Transverse colon (tissue), 4 donors: ENCODE measurements around the gene BASP1. TPM values are rescaled to one million over a fixed set of nuclear protein-coding genes. Genes with fewer than 3 reads are reported as not detected.

ENCODE experiments used
- DNase-seq: peaks from one replicate; pipeline ENCODE4 v3.0.0-alpha.2; 2019
- H3K27ac ChIP-seq, 4 donors: fragments of 200-600 bp; sonication (generic); 2 replicates each; pipeline ENCODE4 v1.5.1; 2016 to 2018; ENCODE audit warnings: inconsistent platforms in 4 of 4
- H3K27me3 ChIP-seq: fragments of 200-600 bp; sonication (generic); 2 replicates; pipeline ENCODE4 v1.5.1; 2017; ENCODE audit warnings: inconsistent platforms
- H3K36me3 ChIP-seq, 4 donors: fragments of 200-600 bp; sonication (generic); 2 replicates each; pipeline ENCODE4 v1.5.1; 2017 to 2019; ENCODE audit warnings: inconsistent platforms in 4 of 4
- H3K4me1 ChIP-seq, 4 donors: fragments of 200-600 bp; sonication (generic); 2 replicates each; pipeline ENCODE4 v1.5.1; 2017 to 2020; ENCODE audit warnings: inconsistent platforms in 4 of 4
- H3K4me3 ChIP-seq, 4 donors: fragments of 200-600 bp; sonication (generic); 1 replicate in 1 of 4; 2 replicates in 3 of 4; pipeline versions ENCODE4 v1.5.1 to v1.6.1; 2017 to 2019; ENCODE audit warnings: inconsistent platforms in 4 of 4
- H3K9me3 ChIP-seq, 2 donors: fragments of 200-600 bp; sonication (generic); 2 replicates each; pipeline ENCODE4 v1.5.1; 2017 to 2019; ENCODE audit warnings: inconsistent platforms in 2 of 2
- CTCF ChIP-seq, 5 experiments: fragments of 200-600 bp in 3 of 5; fragments of 450-650 bp in 2 of 5; sonication (generic) in 3 of 5; IDR thresholded peaks; 1 replicate in 2 of 5; 2 replicates in 3 of 5; pipeline ENCODE4 v1.5.1; 2016 to 2017; ENCODE audit warnings: antibody characterized with exemption in 5 of 5, inconsistent platforms in 3 of 5, mild to moderate bottlenecking in 2 of 5, moderate library complexity in 1 of 5
- EP300 ChIP-seq: sonication (generic); formaldehyde crosslinking; IDR thresholded peaks from one replicate; pipeline ENCODE4 v1.6.1; 2017; ENCODE audit warnings: antibody characterized with exemption, low read depth
- POLR2A ChIP-seq: fragments of 450-650 bp; IDR thresholded peaks from one replicate; pipeline ENCODE4 v1.6.1; 2016; ENCODE audit warnings: antibody characterized with exemption, mild to moderate bottlenecking, moderate library complexity
- POLR2AphosphoS5 ChIP-seq, 3 donors: sonication (generic); formaldehyde crosslinking; IDR thresholded peaks; one replicate each; pipeline ENCODE4 v1.6.1; 2016; ENCODE audit warnings: antibody characterized with exemption in 3 of 3
- WGBS, 2 donors: methylation state at CpG; one replicate each; pipeline ENCODE4 v1.1.5; 2018; ENCODE audit warnings: low coverage in 1 of 2; 5-methylcytosine and 5-hydroxymethylcytosine counted together
- in situ Hi-C, 4 donors: fragments of 200-750 bp; cut with MboI; loops; one replicate each; pipeline versions ENCODE4 v1.15.0 to v1.15.1; 2017; ENCODE audit warnings: low sequenced_read_pairs in 3 of 4, low pct_ligation_motif_present in 1 of 4, low pct_unique_long_range_greater_than_20kb in 1 of 4
- intact Hi-C: fragments of 100-400 bp; cut with DNase I; formaldehyde crosslinking; loops from one replicate; pipeline ENCODE4 v1.15.1; 2023; ENCODE audit warnings: low total_unique reads
- total RNA-seq, 4 donors: library from RNA; depleted of rRNA; stranded (reverse); fragments of >200 nt; gene quantifications; one replicate each; pipeline ENCODE4 v1.1.0, GENCODE V29; 2016

BASP1 gene
- total RNA-seq, 4 donors from 2014 or later: 1.5 to 36.4 (median 9.2) TPM

GRCh38 chr5:17252543-17252942 lies 35.1 kb downstream of the BASP1 start:
- H3K36me3 ChIP-seq: no peaks in the 10 kb centered on the region
- no peak for DNase-seq
- H3K4me1 ChIP-seq: peaks cover 0 to 14% (median 4%) of the 10 kb centered on the region in 4 donors
- H3K27me3 ChIP-seq: no peaks in the 10 kb centered on the region
- H3K9me3 ChIP-seq: no peaks in the 10 kb centered on the region
- H3K27ac ChIP-seq: no peak overlapping the region
- no peak overlapping the region for H3K4me3 ChIP-seq
- TF ChIP-seq POLR2A (no peak), CTCF (IDR thresholded peaks at IDR 0.05) (no peak), EP300 (no peak), POLR2AphosphoS5 (IDR thresholded peaks at IDR 0.05) (no peak)
- intact Hi-C loops (no loop called here), in situ Hi-C loops (no loop called here)
- 88 to 100% methylated on average over 1 of the region's 1 CpG for WGBS, 2 donors

- no peak overlapping the region for H3K4me3 ChIP-seq
- DNase-seq: no peak
- intact Hi-C loops (no loop called here), in situ Hi-C loops (no loop called here)
- no peak for TF ChIP-seq EP300
- TF ChIP-seq POLR2AphosphoS5 (IDR thresholded peaks at IDR 0.05): no peak
- TF ChIP-seq CTCF (IDR thresholded peaks at IDR 0.05): no peak
- TF ChIP-seq POLR2A: no peak
- H3K9me3 ChIP-seq: no peaks in the 10 kb centered on the region
- no peak overlapping the region for H3K27ac ChIP-seq
- WGBS, 2 donors: 58 to 62% methylated on average over 2 to 6 of the region's 6 CpGs
- no peaks in the 10 kb centered on the region for H3K27me3 ChIP-seq
- H3K36me3 ChIP-seq: no peaks in the 10 kb centered on the region
- H3K4me1 ChIP-seq: peaks cover 0 to 28% (median 9%) of the 10 kb centered on the region in 4 donors
Measured at GRCh38 chr5:17255471-17256021, 38.1 kb downstream of the BASP1 start.

- H3K27me3 ChIP-seq: no peaks in the 10 kb centered on the region
- intact Hi-C loops (no loop called here), in situ Hi-C loops (no loop called here)
- no peak for TF ChIP-seq POLR2A
- TF ChIP-seq POLR2AphosphoS5 (IDR thresholded peaks at IDR 0.05): no peak
- no peak for TF ChIP-seq EP300
- H3K9me3 ChIP-seq: no peaks in the 10 kb centered on the region
- peaks cover 0 to 34% (median 9%) of the 10 kb centered on the region in 4 donors for H3K4me1 ChIP-seq
- H3K36me3 ChIP-seq: no peaks in the 10 kb centered on the region
- DNase-seq: no peak
- H3K27ac ChIP-seq: no peak overlapping the region
- WGBS, 2 donors: 14 to 58% methylated on average over 1 to 3 of the region's 3 CpGs
- no peak overlapping the region for H3K4me3 ChIP-seq
Measured at GRCh38 chr5:17256171-17256570, 38.7 kb downstream of the BASP1 start.

- in situ Hi-C loops: no loop called here
- peaks cover 0 to 35% (median 9%) of the 10 kb centered on the region in 4 donors for H3K4me1 ChIP-seq
- H3K27me3 ChIP-seq: no peaks in the 10 kb centered on the region
- no peak for DNase-seq
- H3K27ac ChIP-seq: no peak overlapping the region
- H3K9me3 ChIP-seq: no peaks in the 10 kb centered on the region
- no peak overlapping the region for H3K4me3 ChIP-seq
- TF ChIP-seq POLR2A (no peak), EP300 (no peak), POLR2AphosphoS5 (IDR thresholded peaks at IDR 0.05) (no peak), CTCF (IDR thresholded peaks at IDR 0.05) (no peak)
- H3K36me3 ChIP-seq: no peaks in the 10 kb centered on the region
- intact Hi-C loops: no loop called here
Measured at GRCh38 chr5:17256839-17257238, 39.4 kb downstream of the BASP1 start.

GRCh38 chr5:17257705-17258273 lies 40.4 kb downstream of the BASP1 start:
- DNase-seq: no peak
- WGBS, 2 donors: 52 to 65% methylated on average over 4 to 5 of the region's 5 CpGs
- in situ Hi-C loops: no loop called here
- Histone ChIP-seq H3K27me3 (no peaks in the 10 kb centered on the region), H3K4me1 (peaks cover 0 to 35% (median 9%) of the 10 kb centered on the region in 4 donors), H3K27ac (no peak overlapping the region), H3K9me3 (no peaks in the 10 kb centered on the region), H3K36me3 (no peaks in the 10 kb centered on the region), H3K4me3 (no peak overlapping the region)
- intact Hi-C loops: no loop called here
- TF ChIP-seq POLR2A (no peak), CTCF (IDR thresholded peaks at IDR 0.05) (no peak), EP300 (no peak), POLR2AphosphoS5 (IDR thresholded peaks at IDR 0.05) (no peak)
